Effector memory CD8-positive, alpha-beta T cell (primary cell): Measurements from ENCODE around the gene UQCC5.
A peak's percentile ranks its signal among the peaks of the same experiment; 100 is the strongest.
"Not testable (repeated sequence)": the region's sequence is repeated elsewhere in the genome, so short reads cannot be mapped to it uniquely, and the experiment has no call there.

Experiments used
- ATAC-seq: fragments of 150-1000 bp; cut with Tn5 transposase; replicated peaks from 2 replicates; pipeline ENCODE4 v1.10.0; 2021; ENCODE audit warnings: mild to moderate bottlenecking, moderate library complexity
- DNase-seq, 3 experiments: peaks; one replicate each; pipeline ENCODE4 v3.0.0; 2021
- H3K27ac Mint-ChIP-seq, 2 donors: one replicate each; pipeline ENCODE4 v1.8.0; 2022; ENCODE audit warnings: mild to moderate bottlenecking in 2 of 2, mixed read lengths in 2 of 2, moderate library complexity in 2 of 2
- H3K27me3 Mint-ChIP-seq, 2 donors: one replicate each; pipeline ENCODE4 v1.8.0; 2022; ENCODE audit warnings: mixed read lengths in 2 of 2
- H3K36me3 Mint-ChIP-seq: one replicate; pipeline ENCODE4 v1.8.0; 2022; ENCODE audit warnings: mild to moderate bottlenecking, moderate library complexity, mixed read lengths; ENCODE audit not compliant: insufficient read depth
- H3K4me1 Mint-ChIP-seq, 2 donors: one replicate each; pipeline ENCODE4 v1.8.0; 2022; ENCODE audit warnings: low read depth in 2 of 2, mixed read lengths in 2 of 2
- H3K4me3 Mint-ChIP-seq, 2 donors: one replicate each; pipeline ENCODE4 v1.8.0; 2022; ENCODE audit warnings: mild to moderate bottlenecking in 2 of 2, mixed read lengths in 2 of 2, moderate library complexity in 2 of 2
- H3K9me3 Mint-ChIP-seq, 2 donors: one replicate each; pipeline ENCODE4 v1.8.0; 2022; ENCODE audit warnings: mixed read lengths in 2 of 2

Gene UQCC5

DNA sequence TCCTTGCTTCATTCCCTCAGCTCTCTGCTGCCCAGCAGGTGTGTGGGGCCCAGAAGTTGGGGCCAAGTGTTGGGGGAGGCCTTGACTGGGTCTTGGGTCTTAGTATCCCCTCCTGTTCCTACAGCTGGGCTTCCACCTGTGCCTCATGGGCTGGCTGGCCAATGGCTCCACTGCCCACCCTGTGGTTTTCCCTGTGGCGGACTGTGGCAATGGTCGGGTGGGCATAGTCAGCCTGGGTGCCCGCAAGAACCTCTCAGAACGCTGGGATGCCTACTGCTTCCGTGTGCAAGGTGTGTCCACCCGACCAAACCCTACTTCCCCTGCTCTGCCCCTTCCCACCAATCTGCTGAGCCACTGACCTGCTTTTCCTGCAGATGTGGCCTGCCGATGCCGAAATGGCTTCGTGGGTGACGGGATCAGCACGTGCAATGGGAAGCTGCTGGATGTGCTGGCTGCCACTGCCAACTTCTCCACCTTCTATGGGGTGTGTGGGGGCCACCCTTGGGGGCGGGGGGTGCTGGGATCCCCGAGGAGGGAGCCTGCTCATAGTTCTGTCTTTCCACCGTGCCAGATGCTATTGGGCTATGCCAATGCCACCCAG, 13.7 kb upstream of the UQCC5 start:
- DNase-seq (no peak), ATAC-seq (no peak)
- Mint-ChIP-seq H3K9me3 (no peaks in the 10 kb centered on the region), H3K4me1 (no peaks in the 10 kb centered on the region), H3K4me3 (no peak overlapping the region), H3K27me3 (no peaks in the 10 kb centered on the region), H3K27ac (no peak overlapping the region), H3K36me3 (peaks cover 7% of the 10 kb centered on the region)

DNA sequence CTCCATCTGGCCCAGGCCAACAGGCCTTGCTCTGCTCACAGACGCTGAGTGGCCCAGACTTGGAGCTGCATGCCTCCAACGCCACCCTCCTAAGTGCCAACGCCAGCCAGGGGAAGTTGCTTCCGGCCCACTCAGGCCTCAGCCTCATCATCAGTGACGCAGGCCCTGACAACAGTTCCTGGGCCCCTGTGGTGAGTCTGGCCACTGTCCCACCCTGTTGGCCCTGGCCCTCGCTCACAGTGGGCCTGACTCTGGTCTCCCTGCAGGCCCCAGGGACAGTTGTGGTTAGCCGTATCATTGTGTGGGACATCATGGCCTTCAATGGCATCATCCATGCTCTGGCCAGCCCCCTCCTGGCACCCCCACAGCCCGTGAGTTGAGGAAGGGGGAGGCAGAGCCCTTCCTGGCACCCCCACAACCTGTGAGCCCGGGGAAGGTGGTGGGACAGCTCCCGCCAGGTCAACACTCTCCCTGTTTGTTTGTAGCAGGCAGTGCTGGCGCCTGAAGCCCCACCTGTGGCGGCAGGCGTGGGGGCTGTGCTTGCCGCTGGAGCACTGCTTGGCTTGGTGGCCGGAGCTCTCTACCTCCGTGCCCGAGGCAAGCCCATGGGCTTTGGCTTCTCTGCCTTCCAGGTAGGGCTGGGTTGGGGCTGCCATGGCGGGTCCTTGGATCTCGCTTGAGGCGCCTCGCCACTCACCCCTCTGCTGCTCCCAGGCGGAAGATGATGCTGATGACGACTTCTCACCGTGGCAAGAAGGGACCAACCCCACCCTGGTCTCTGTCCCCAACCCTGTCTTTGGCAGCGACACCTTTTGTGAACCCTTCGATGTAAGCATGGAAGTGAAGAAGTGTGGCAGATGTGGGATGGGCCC, 12.8 kb upstream of the UQCC5 start:
- Mint-ChIP-seq H3K4me1 (no peaks in the 10 kb centered on the region), H3K27me3 (no peaks in the 10 kb centered on the region), H3K36me3 (peaks cover 7% of the 10 kb centered on the region), H3K27ac (no peak overlapping the region), H3K9me3 (no peaks in the 10 kb centered on the region), H3K4me3 (no peak overlapping the region)
- no peak for ATAC-seq
- DNase-seq = no peak

DNA sequence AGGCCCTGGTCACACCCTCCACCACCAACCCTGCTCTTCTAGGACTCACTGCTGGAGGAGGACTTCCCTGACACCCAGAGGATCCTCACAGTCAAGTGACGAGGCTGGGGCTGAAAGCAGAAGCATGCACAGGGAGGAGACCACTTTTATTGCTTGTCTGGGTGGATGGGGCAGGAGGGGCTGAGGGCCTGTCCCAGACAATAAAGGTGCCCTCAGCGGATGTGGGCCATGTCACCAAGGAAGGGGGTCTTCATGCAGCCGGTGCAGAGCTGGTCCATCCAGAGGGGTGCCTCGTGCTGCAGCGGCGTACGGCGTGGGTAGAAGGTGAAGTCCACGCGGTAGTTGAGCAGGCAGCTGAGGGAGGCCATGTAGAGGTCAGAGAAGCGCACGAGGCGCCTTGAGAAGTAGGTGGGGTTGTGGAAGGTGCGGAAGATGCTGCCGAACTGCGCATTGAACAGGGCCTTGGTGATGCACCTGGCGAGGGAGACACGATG, 12.1 kb upstream of the UQCC5 start:
- Mint-ChIP-seq H3K27ac (no peak overlapping the region), H3K4me1 (no peaks in the 10 kb centered on the region), H3K9me3 (no peaks in the 10 kb centered on the region), H3K36me3 (peaks cover 7% of the 10 kb centered on the region), H3K4me3 (no peak overlapping the region), H3K27me3 (no peaks in the 10 kb centered on the region)
- ATAC-seq (no peak), DNase-seq (no peak)

- no peak for DNase-seq
- H3K4me3 Mint-ChIP-seq = no peak overlapping the region
- H3K4me1 Mint-ChIP-seq = no peaks in the 10 kb centered on the region
- H3K9me3 Mint-ChIP-seq = no peaks in the 10 kb centered on the region
- H3K27ac Mint-ChIP-seq = peak overlapping the region in 1 of 2 donors; percentile 32
- no peaks in the 10 kb centered on the region for H3K27me3 Mint-ChIP-seq
- ATAC-seq = no peak
- peaks cover 7% of the 10 kb centered on the region for H3K36me3 Mint-ChIP-seq
Observed at GRCh38 chr3:52524752-52525679, 11.4 kb upstream of the UQCC5 start.

DNA sequence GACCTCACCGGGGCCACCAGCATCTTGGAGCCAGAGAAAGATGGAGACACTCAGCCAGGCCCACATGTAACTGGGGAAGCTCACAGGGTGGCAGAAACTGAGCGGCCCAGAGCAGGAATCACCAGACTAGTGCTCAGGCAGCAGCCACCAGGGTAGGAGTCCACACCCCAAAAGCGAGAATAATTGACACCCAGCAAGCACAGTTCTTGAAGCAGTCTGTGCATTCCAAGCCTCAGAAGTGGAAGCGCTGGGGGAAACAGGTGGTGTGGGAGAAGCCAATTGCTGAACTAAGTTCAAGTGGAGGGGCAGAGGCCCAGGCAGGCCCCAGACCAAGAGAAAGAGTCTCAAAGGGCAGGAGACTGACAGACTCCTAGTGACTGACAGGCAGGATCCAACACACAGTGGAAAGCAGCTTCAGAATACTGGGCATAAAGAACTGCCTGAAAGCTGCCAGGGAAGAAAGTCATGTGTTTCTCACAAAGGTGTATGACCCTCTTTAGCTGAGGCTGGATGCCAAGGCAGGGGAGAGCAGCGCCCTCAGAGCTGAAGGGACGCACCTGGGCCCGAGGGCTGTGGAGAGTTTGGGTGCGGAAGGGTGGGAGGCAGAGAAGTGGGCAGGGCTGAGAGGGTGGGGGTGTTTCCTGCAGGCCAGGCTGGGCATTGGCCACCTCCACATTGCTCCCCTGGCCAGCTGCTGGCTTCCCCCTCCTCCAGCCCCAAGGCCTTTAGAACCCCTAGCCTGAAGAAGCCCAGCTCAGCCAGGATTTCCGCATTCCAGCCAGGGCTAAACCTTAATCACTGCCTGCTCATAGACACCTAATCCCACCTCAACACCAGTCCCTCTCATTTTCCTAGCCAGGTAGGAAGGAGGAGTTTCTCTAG, 10.5 kb upstream of the UQCC5 start:
- Mint-ChIP-seq H3K27me3 (no peaks in the 10 kb centered on the region), H3K9me3 (no peaks in the 10 kb centered on the region), H3K27ac (peak overlapping the region in 1 of 2 donors; percentile 32), H3K36me3 (peaks cover 7% of the 10 kb centered on the region), H3K4me1 (no peaks in the 10 kb centered on the region), H3K4me3 (no peak overlapping the region)
- no peak for ATAC-seq
- DNase-seq = no peak

DNA sequence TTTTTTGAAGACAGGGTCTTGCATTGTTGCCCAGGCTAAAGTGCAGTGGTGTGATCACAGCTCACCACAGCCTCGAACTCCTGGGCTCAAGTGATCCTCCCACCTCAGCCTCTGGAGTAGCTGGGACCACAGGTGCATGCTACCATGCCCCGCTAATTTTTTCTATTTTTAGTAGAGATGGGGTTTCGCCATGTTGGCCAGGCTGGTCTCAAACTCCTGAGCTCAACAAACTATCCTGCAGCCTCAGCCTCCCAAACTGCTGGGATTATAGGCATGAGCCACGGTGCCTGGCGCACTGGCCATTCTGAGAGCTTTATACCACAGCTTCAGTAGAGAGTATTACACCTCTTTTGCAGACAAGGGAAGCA, 9.8 kb upstream of the UQCC5 start:
- not testable (repeated sequence) for H3K4me1 Mint-ChIP-seq, ATAC-seq, H3K36me3 Mint-ChIP-seq, H3K27me3 Mint-ChIP-seq, DNase-seq, H3K27ac Mint-ChIP-seq, H3K9me3 Mint-ChIP-seq, H3K4me3 Mint-ChIP-seq

DNA sequence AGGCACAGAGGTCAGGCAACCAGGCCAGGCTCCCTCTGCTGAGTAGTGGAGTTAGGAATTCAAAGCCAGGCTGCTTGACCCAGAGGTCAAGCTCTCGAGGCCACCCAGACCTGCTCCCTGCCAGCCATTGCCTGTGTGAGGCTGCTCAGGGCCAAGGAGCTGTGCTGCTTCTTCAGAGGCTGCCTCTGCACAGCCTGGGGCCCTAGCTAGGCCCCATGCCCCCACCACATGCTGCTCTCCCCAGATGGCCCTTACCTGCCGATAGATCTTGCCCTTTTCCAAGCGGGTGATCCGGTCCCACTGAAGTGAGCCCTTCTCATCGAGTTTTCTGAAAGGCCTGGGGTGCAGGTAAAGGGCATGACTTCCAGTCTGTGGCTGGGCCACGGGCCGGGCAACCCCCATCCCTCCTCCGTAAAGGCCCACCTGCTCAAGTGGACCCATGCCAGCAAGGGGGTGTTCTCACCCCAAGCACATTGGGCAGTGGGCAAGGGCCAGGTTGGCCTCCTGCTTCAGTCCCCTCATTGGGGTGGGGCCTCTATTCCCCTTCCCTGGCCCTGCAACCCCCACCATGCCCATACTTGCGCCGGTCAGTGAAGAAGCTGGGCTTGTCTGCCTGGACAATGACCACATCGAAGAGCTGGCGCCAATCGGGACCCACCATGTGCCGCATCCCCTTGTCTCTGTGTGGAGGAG, 9.2 kb upstream of the UQCC5 start:
- H3K27ac Mint-ChIP-seq = no peak overlapping the region
- peaks cover 0 to 1% of the 10 kb centered on the region in 2 donors for H3K4me1 Mint-ChIP-seq
- H3K36me3 Mint-ChIP-seq = peaks cover 11% of the 10 kb centered on the region
- H3K4me3 Mint-ChIP-seq = no peak overlapping the region
- no peaks in the 10 kb centered on the region for H3K9me3 Mint-ChIP-seq
- no peak for DNase-seq
- no peaks in the 10 kb centered on the region for H3K27me3 Mint-ChIP-seq
- ATAC-seq = no peak

DNA sequence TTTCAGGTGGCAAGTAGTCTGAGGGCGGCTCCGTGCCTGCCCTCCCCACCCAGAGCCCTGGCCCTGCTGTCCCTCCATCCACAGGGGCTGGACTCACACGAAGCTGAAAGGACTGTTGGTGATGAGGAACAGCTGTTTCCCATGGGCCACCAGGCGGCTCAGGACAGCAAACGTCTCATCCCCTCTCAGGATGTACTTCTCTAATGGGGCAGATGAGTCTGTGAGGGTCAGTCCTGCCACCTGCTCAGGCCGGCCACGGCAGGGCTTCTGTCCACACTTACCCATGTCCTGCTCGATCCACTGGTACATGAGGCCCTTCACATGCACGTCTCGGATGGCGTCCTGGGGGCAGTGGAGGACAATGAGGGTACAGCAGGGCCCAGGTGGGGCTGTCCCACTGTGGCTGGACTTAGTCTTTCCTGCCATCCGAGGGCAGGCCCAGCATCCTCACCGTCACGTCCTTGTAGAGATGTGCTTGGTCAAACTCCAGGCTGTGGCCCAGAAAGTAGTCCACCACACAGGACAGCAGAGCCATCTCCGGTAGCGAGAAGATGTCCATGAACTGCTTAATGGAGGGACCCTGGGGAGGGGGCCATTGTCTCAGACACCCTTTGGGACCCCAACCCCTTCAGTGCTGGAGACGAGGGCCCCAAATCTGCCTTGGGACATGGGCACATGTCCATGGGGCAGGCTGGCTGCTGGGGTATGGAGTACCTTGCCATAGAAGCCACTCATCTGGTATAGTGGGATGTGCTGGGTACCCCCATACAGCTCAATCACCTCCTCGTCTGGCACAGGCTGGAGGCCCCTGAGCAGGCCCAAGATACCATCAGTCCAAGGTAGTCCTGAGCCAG, 8.4 kb upstream of the UQCC5 start:
- ATAC-seq (no peak), DNase-seq (no peak)
- peaks cover 0 to 7% of the 10 kb centered on the region in 2 donors for H3K4me1 Mint-ChIP-seq
- no peaks in the 10 kb centered on the region for H3K27me3 Mint-ChIP-seq
- no peak overlapping the region for H3K4me3 Mint-ChIP-seq
- peaks cover 17% of the 10 kb centered on the region for H3K36me3 Mint-ChIP-seq
- no peaks in the 10 kb centered on the region for H3K9me3 Mint-ChIP-seq
- no peak overlapping the region for H3K27ac Mint-ChIP-seq

DNA sequence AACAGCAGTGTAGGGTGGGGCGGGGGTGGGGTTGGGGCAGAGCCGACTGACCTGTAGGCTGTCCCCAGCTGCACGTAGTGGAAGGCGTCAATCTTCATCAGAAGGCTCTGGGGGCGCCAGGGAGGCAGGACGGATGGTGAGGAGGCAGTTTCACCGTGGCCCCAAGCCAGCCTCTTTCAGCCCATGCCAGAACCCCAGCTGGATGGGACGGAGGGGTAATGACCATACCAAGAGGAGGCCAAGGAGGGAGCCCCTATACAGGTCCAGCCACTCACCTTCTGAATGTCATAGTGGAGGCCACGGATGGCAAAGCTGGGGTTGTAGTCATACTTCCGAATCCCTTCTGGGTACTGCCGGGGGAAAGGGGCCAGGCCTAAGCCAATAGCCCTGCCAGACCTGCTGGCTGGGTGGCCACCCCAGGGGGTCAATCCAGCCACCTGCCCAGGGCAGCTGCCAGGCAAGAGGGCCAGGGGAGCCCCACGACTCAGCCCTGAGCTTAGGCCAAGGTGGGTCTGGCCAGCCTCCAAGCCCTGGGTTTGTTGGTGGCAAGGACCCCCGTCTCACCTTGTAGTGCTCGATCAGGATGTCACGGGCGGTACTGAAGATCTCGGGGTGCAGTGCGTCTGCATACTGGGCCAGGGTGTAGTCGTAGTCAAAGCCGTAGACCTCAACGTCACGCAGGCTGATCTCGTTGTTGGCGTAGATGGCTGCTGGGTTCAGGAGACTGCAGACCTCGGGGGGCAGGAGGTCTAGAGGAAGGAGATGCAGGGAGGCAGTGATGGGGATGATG, 7.6 kb upstream of the UQCC5 start:
- Mint-ChIP-seq H3K4me1 (peaks cover 0 to 7% of the 10 kb centered on the region in 2 donors), H3K9me3 (no peaks in the 10 kb centered on the region), H3K36me3 (peaks cover 17% of the 10 kb centered on the region), H3K27ac (no peak overlapping the region), H3K4me3 (no peak overlapping the region), H3K27me3 (no peaks in the 10 kb centered on the region)
- no peak for ATAC-seq
- no peak for DNase-seq

- no peak overlapping the region for H3K4me3 Mint-ChIP-seq
- H3K27ac Mint-ChIP-seq = no peak overlapping the region
- H3K4me1 Mint-ChIP-seq = peaks cover 0 to 9% of the 10 kb centered on the region in 2 donors
- DNase-seq = no peak
- ATAC-seq = no peak
- H3K36me3 Mint-ChIP-seq = peaks cover 20% of the 10 kb centered on the region
- no peaks in the 10 kb centered on the region for H3K27me3 Mint-ChIP-seq
- H3K9me3 Mint-ChIP-seq = no peaks in the 10 kb centered on the region
Observed at GRCh38 chr3:52529376-52530333, 6.8 kb upstream of the UQCC5 start.
